Fibroblast of the aortic adventitia (primary cell): ENCODE data around the gene HERC3. TPM values are rescaled to one million over a fixed set of nuclear protein-coding genes. Genes with fewer than 3 reads are reported as not detected.

ENCODE experiments used
- DNase-seq: peaks from one replicate; pipeline ENCODE4 v3.0.0-alpha.2; 2010; ENCODE audit warnings: low read depth
- H3K4me3 ChIP-seq: 2 replicates; pipeline ENCODE4 v1.5.1; 2011; ENCODE audit warnings: low read depth, mild to moderate bottlenecking, control low read depth, low read length, moderate library complexity
- total RNA-seq: library from RNA; depleted of rRNA; stranded (reverse); fragments of >200 nt; gene quantifications from 2 replicates; pipeline ENCODE4 v1.2.3, GENCODE V29; 2012; ENCODE audit warnings: low replicate concordance
- TF ChIP-seq, protein P1 (sequence below): IDR thresholded peaks from 2 replicates; pipeline ENCODE4 v1.5.1; 2011; ENCODE audit warnings: mild to moderate bottlenecking, low read length, control low read depth, inconsistent platforms; ENCODE audit not compliant: insufficient read depth

HERC3 gene
- total RNA-seq, 1 donor: 18.3 TPM

DNA sequence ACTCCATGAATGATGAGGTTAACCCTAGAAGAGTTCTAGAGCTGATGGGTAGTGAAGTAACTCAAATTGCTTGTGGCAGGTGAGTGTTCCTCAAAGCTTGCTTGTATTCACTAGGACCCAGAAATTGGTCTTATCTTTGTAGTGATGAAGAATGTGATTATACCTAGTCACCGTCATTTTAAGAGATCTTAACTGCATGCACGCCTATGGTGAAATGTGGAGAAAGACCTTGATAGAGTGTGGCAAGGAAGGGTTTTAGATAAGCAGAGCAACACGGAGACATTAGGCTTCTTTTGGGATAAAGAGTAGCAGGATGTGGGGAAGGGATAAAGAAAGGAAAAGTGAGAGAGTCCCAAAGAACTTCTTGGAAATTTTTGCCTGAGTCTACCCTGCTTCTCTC, 62.9 kb downstream of the HERC3 start:
- no peak for DNase-seq
- H3K4me3 ChIP-seq: no peak overlapping the region
- TF ChIP-seq, protein P1, sequence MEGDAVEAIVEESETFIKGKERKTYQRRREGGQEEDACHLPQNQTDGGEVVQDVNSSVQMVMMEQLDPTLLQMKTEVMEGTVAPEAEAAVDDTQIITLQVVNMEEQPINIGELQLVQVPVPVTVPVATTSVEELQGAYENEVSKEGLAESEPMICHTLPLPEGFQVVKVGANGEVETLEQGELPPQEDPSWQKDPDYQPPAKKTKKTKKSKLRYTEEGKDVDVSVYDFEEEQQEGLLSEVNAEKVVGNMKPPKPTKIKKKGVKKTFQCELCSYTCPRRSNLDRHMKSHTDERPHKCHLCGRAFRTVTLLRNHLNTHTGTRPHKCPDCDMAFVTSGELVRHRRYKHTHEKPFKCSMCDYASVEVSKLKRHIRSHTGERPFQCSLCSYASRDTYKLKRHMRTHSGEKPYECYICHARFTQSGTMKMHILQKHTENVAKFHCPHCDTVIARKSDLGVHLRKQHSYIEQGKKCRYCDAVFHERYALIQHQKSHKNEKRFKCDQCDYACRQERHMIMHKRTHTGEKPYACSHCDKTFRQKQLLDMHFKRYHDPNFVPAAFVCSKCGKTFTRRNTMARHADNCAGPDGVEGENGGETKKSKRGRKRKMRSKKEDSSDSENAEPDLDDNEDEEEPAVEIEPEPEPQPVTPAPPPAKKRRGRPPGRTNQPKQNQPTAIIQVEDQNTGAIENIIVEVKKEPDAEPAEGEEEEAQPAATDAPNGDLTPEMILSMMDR: no peak

DNA sequence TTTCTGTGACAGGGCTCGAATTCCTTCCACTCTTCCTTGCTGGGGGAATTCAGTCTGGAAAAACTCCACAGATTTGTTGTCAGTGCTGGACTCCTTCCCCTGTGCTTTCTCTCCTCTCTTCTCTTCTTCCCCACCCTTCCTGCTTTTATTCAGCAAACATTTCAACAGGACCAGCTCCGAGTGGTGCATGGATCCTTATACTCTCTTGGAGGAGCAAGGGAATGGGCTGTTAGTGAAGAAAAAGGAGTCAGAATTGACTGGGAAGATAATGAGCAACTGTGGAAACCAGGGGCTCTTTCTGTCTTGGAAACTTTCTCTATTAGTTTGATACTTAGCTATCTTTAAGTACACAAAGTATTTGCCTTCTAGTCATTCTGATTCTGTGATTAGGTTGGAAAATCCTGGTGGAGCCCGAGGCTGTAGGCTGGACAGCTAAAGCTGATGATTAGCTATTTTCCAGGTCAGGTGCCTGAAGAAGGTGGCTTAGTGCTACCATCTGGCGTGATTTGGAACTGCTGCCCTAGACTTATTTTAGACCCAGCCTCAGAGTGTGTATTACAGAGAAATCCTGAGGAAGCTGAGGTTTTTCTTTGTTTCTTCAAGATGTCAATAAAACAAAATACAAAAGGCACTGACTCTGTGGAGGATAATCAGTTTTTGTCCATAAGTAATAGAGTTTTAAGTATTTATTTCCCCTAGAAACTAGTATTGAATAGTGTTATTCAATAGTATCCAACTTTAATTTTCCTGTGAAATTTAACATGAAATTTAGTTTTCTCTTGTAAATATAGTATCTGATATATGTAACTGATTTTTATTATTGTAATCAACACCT, 67.0 kb downstream of the HERC3 start:
- TF ChIP-seq, protein P1: peak; percentile 91
- DNase-seq: peak; percentile 86
- no peak overlapping the region for H3K4me3 ChIP-seq

DNA sequence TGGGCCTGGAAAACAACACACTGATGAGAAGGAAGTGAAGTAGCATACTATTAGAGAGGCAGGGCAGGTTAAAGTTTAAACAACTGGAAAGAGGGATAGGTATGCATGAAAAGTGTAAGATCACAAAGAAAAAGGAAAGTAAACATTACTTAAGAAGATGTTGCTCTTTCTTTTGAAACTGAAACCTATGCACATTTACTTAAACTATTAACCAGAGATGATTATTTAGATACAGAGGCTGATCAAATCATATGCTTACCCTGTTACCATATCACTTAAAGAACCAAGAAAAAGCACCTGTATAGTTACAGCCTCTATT, 67.6 kb downstream of the HERC3 start:
- TF ChIP-seq, protein P1: no peak
- DNase-seq: no peak
- H3K4me3 ChIP-seq: no peak overlapping the region

DNA sequence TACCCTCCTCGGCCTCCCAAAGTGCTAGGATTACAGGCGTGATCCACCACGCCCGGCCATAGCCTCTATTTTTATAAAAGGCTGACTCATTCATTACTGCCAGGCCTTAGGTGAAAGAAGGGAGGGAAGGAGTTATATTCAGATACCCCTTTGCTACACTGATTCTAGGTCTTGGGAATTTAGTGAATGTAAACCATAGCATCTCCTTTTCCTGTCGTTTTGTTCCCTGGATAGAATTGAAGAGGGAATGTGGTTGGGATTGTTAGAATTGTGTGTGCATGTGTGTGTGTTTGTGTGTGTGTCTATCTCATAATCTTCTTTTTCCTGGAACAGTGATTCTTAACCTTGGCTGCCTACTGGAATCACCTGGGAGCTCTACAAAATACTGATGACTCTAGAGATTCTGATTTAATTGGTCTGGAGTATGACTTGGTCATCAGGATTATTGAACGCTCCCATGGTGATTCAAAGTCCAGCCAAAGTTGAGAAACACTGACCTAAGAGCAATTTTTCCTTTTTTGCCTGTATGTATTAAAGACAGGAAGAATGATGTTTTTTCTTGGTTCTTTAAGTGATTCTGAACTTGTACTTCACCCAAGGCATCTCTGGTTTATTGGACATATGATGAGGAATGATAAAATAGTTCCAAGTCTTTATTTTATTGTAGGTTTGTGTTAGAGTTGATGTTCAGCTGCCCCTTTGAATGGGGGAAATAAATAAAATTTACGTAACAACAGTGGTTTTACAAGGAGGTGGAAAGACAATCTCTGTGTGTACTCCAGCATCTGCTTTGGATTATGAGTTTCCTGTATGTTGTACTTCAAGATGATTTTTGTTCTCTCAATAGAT, 68.4 kb downstream of the HERC3 start:
- H3K4me3 ChIP-seq: no peak overlapping the region
- DNase-seq: peak; percentile 59
- TF ChIP-seq, protein P1: no peak

DNA sequence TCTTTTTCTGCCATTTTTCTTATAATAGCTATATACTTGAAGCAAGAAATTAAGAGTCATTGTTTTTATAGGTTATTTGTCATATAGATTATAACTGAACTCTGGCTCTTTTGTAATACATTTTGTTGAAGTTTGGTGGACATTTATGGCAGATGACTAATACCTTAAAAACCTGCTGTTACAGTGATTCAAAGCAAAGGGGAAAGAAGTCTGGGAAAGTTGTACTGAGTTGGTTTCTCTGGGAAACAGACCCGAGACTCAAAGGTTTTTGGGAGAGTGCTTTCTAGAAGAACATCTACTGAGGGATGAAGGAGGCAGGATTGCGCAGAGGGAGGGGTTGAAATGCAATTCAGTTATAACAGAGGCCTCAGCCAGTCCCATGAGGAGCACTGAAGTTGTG, 69.5 kb downstream of the HERC3 start:
- no peak overlapping the region for H3K4me3 ChIP-seq
- peak; percentile 77 for DNase-seq
- TF ChIP-seq, protein P1: no peak

DNA sequence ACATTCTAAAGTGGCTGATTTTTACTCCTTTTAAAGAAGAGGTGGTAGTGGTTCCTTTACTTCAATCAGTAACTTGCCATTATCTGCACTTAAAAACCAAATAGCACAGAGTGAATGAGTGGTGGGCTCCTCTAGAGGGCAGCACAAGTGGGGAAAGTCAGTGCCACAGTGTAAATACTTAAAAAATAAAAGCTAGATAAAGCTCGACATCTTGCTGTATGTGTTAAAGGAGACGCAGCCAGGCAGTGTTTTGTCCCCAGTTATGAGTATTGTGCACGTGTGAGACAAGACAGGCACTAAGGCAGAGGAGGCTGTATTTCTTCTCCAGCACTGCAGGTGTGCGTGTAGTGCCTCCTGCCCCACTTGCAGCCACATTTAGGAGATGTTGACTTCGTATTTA, 80.7 kb downstream of the HERC3 start:
- no peak overlapping the region for H3K4me3 ChIP-seq
- peak; percentile 63 for DNase-seq
- TF ChIP-seq, protein P1: peak; percentile 78
